ENCODE measurements around the gene UCP2.

UCP2 gene

GRCh38 chr11:73969091-73969490 is 13.6 kb downstream of the UCP2 start:
- no peak for DNase-seq

- no peak for DNase-seq
Measured at GRCh38 chr11:73968356-73968966, 14.2 kb downstream of the UCP2 start.

GRCh38 chr11:73965764-73966121 is 16.9 kb downstream of the UCP2 start:
- no peak for DNase-seq

GRCh38 chr11:73965076-73965763 is 17.4 kb downstream of the UCP2 start:
- no peak for DNase-seq

DNA sequence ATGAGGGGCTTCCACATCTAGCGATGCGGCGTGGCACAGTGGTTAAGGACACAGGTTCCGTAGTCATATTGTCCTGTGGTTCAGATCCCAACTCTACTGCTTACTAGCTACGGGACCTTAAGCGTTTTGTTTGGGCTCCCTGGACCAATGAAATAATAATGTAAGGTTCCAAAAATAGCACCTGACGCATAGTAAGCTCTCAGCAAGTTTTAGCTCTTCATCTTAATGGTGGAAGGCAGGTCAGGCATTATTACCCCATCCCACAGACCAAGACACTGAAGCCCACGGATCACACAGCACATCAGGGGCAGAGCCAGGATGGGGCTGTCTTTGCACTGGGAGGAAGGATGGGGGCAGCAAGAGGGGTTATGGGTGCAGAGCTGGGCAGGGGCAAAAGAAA is 18.8 kb downstream of the UCP2 start:
- DNase-seq, result no peak

DNA sequence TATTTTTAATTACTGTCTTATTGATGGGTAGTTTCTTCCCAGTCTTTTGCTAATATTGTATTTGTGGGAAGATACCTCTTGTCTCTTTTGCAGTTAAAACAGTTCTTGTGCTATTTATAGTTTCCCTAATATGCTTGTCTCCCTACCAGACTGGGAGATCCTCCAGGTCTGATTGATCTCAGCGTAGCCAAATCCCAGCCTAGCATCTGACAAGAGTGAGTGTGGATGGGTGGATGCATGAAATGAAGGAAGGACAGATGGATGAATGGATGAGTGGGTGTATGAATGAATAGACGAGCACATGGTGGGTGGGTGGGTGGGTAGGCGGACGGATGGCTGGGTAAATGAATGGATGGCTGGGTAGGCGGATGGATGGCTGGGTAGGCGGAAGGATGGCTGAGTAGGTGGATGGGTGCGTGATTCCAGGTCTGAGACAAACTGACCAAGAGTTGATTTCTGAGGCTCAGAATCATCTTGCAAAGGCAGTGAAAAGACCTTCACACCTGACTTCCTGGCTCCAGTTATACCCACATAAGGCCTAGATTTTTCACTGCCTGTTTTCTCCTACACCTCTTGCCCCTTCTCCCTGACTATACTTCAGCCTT is 20.4 kb downstream of the UCP2 start:
- DNase-seq, result no peak

GRCh38 chr11:73961321-73961720 is 21.3 kb downstream of the UCP2 start:
- DNase-seq, result no peak

DNA sequence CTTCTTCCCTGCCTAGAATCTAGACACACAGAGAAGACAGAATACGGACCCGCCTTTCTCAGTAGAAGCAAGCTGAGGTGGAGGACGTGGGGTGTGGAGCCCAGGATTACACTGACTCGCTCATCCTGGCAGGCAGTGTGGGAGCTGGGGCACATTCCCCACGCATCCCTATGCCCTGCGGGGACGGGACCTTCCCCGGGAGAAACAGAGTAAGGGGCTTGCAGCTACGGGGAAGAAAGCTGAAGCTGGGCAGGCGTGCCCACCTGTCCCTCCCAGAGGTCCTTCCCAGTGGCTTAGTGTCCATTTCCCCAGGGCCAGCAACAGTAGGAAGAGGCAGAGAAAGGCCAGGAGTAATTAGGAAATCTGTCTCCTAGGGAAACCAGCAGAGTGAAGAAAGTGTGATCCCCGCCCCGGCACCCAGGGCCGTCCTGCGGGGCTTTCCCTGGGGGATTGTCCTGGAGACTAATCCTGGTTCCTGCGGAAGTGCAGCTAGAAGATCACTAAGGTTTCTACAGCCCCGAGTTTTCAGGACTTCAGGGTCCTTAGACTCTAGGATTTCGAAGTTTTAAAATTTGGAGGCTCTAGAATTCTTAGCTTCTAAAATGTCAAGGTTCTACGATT is 24.0 kb downstream of the UCP2 start:
- no peak for DNase-seq

DNA sequence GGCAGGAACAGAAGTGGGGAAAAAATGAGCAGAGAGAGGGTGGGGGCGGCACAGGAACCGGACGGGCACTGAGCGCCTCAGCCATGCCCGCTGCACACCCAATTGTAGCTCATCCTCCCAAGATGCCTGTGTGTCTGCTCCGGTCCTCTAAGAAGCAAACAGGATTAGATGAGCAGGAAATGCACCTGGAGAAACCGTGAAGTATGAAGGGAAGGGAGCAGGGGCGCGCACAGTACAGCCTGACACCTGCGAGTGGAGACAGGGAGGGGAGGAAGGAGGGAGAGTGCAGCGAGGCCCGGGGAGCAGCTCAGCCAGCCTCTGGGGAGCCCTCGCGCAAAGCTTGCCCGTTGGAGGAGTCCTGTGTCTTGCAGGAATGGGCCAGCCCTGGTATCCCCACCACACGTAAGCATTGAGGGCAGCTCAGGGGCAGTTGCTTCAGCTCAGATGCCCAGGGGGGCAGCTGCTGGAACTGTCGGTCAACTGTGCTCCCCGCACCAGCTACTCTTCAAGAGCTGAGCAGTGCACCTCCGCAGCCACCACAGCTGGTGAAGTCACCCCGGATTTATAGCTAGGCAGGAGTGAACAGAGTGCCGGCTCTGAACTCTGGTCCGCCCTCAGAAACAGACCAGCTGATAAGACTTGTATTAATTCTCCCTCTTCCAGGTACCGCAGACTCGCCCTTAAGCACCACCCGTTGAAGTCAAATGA is 24.8 kb downstream of the UCP2 start:
- DNase-seq, result no peak

- no peak for DNase-seq
Measured at GRCh38 chr11:73956876-73957653, 25.6 kb downstream of the UCP2 start.

DNA sequence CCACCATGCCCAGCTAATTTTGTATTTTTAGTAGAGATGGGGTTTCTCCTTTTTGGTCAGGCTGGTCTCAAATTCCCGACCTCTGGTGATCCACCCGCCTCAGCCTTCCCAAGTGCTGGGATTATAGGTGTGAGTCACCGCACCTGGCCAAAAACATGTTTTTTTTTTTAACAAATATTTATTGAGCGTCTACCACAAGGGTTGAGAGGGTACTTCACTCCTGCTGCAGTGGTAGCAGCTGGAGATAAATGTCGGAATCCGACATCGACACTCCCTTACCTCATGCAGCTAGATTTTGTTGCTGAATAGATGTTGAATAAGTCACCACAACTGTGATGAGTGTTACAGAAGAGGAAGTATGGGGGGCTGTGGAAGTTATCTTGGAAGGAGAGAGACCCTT is 30.8 kb downstream of the UCP2 start:
- DNase-seq, result no peak

DNA sequence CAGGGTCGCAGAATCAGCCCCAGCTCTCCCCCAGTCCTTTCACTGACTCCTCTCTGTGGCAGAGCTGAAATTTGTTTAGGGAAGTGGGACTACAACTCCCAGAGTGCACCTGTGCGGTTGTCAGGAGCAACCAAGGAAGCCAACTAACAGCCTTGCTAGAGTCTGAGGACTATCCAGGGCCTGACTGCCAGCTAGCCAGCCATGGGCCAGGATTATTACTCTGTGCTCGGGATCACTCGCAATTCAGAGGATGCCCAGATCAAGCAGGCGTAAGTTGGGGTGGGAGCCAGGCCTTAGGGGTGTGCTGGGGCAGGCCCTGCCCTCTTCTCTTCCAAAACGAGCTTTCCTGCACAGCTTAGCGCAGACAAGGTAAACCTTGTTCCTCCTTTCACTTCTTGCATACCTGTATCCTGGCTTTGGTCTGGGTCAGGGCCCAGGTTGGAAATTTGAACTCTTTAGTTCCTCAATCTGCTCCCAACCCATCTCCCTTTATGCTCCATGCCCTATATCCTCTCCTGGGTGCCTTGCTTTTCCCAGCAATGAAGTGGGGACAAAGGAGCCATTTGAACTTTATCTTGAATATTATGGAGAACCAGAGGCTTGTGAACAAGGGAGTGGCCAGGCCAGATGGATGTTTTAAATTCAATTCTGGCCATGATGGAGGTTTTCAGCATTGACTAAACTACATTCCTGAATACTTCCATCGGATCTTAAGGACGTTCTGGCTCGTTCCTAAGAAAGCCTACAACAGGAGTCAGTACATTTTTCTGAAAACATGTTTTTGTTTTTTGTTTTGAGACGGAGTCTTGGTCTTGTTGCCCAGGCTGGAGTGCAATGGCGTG is 31.6 kb downstream of the UCP2 start, which contains the start of gene DNAJB13:
Gene DNAJB13, plus strand, starts transcription at position 158 of the 842 bp plus-strand sequence. Its CDS starts 44 bp downstream, at position 202.
- DNase-seq, result peak; percentile 74

GRCh38 chr11:73949912-73950311 is 32.7 kb downstream of the UCP2 start:
- no peak for DNase-seq

DNA sequence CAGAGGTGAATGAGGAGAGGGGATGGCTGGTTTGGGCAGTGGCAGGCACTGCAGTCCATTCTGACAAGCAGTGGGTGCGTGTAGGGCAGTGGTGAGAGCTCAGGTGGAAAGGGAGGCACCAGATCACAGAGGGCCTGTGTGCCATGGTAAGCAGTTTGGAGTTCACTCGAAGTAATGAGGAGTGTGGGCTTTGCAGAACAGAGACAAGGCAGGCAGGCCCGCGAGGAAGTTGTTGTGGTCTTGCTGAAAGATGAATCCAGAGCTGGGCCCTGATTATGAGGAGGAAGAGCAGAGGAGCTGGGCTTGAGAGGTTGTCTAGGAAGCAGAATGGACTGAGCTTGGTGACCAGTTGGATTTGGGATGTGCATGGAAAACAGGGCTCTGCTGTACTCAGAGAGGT is 33.4 kb downstream of the UCP2 start:
- no peak for DNase-seq

- no peak for DNase-seq
Measured at GRCh38 chr11:73946798-73947458, 35.7 kb downstream of the UCP2 start.

GRCh38 chr11:73945396-73945795 is 37.2 kb downstream of the UCP2 start:
- DNase-seq, result no peak

GRCh38 chr11:73944901-73945300 is 37.7 kb downstream of the UCP2 start:
- no peak for DNase-seq

- no peak for DNase-seq
Measured at GRCh38 chr11:73944085-73944484, 38.6 kb downstream of the UCP2 start.

- no peak for DNase-seq
Measured at GRCh38 chr11:73942010-73942409, 40.6 kb downstream of the UCP2 start.

GRCh38 chr11:73940801-73941570 is 41.7 kb downstream of the UCP2 start:
- no peak for DNase-seq
